ENCODE measurements around the gene PRKN.

DNA sequence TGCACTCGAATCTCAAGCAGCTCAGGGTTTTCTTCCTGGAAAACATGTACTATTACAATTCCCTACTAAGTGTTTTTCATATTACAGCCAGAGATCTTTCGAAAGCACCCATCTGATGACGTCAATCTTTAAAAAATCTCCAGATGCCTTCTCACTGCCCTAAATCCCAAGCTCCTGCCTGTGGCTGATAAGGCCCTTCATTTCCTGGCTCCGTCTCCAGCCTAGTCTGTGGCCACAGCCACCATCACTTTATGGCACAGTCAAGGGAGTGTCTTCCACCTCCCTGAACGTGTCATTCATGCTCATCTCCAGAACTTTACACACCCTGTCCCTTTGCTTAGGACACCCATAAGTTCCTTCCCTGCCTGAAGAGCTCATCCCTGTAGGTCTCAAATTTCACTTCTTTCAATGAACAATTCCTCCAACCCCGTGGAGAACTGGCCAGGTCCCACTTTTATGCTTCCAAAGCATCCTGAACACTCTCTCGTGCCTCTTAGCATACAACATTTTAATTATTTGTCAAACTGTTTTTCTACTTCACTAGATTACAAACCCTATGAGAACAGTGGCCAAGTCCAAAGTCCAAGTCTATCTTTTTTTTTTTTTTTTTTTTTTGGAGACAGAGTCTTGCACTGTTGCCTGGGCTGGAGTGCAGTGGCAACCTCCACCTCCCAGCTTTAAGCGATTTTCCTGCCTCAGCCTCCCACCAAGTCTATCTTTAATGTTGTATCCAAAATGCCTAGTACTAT, 1347.6 kb downstream of the PRKN start:
- TF ChIP-seq CTCF (IDR thresholded peaks at IDR 0.05) (no peak), POLR2A (IDR thresholded peaks at IDR 0.05) (no peak)
